ENCODE data around the gene TRABD.
A peak's percentile ranks its signal among the peaks of the same experiment; 100 is the strongest.
"Not testable (repeated sequence)": the region's sequence is repeated elsewhere in the genome, so short reads cannot be mapped to it uniquely, and the experiment has no call there.

The TRABD gene

DNA sequence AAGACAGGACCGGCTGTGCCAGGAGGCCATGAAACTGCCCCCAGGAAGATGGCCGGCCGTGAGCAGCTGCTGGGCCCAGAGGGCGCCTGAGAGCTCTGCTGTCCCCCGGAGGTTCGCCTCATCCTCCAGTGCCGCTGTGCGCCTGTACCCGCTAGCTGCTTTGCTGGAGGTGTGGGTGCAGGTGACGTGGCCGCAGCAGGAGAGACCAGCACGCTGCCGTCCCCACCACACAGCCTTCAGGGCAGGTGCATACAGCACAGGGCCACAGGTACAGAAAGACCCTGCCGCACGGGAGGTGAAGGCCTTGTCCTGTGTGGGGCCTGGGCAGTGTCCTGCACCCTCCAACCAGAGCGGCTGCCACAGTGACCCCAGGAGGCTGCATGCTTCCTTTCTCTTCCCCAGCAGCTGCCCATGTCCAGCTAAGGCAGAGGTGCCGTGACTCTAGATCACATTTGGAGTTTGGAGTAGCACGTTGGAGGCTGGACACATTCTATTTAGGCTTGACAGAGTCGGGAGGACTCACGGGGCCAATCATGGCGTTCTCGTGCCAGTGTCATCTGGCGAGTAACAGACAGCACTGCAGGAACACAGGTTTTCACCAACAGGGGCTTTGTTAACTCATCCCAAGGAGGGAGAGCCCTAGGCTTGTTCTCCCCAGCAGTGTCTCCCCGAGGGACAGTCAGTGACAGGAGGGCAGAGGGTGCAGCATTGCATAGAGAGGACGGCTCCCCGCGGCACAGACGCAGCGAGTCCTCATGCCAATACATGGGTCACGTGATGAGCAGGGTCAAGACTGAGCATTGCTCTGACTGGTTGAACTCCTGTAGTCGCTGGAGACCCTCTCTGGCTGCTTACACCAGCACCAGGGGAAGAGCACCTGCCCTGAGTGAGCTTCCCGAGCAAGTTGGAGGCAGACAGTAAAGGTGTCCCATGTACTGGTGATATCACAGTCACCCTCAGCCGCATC is 33.9 kb upstream of the TRABD start:
- DNase-seq (ENCODE audit: low read depth in 1 of 2, low spot score in 1 of 2), result no peak

GRCh38 chr22:50153056-50153755 is 32.5 kb upstream of the TRABD start:
- no peak for DNase-seq (ENCODE audit: low read depth in 1 of 2, low spot score in 1 of 2)

DNA sequence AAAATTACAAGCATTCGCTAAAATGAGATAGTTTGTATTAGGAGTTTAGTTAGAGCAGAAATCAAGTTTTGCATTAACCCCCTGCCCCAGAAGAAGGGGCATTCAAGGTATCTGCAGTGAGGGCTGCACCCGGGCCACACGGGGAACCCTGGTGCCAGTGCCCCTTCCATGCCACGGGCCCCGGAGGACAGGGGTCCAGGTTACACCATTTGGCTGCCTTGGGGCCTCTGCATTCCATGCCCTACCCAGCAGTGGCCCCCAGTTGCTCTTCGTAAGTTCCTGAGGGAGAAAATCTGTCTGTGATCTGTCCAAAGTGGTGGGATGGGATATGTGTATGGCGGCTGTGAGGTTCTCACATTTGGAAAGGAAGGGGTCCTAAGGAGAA is 32.0 kb upstream of the TRABD start:
- DNase-seq (ENCODE audit: low read depth in 1 of 2, low spot score in 1 of 2), result no peak

GRCh38 chr22:50157709-50158375 is 27.9 kb upstream of the TRABD start:
- no peak for DNase-seq (ENCODE audit: low read depth in 1 of 2, low spot score in 1 of 2)

DNA sequence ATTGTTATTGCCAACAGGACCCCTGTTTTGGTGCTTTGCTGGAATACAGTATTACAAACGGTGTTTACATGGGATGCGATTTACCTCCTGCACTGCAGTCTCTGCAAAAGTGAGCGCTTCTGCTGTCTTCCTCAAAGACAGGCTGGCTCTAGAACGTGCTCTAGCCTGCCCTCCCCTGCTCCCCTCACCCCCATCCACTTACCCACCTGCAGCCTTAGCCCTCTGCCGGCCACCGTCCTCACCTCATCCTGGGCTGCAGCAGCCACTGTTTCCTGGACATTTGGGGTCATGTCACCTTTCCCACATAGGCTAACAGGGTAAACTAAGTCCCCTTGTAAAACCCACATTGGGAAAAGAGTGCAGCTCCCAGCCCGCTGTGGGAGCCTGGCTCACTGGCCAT is 24.8 kb upstream of the TRABD start:
- DNase-seq (ENCODE audit: low read depth in 1 of 2, low spot score in 1 of 2), result no peak

GRCh38 chr22:50161508-50162390 is 24.0 kb upstream of the TRABD start:
- DNase-seq (ENCODE audit: low read depth in 1 of 2, low spot score in 1 of 2), result no peak

GRCh38 chr22:50162391-50162956 is 23.2 kb upstream of the TRABD start:
- DNase-seq (ENCODE audit: low read depth in 1 of 2, low spot score in 1 of 2), result no peak

- no peak for DNase-seq (ENCODE audit: low read depth in 1 of 2, low spot score in 1 of 2)
These were observed 20.1 kb upstream of the TRABD start for GRCh38 chr22:50165436-50166123.

- DNase-seq (ENCODE audit: low read depth in 1 of 2, low spot score in 1 of 2), result no peak
These were observed 17.8 kb upstream of the TRABD start for GRCh38 chr22:50167689-50168489.

GRCh38 chr22:50168490-50169180 is 17.1 kb upstream of the TRABD start:
- DNase-seq (ENCODE audit: low read depth in 1 of 2, low spot score in 1 of 2), result not testable (repeated sequence)

- no peak for DNase-seq (ENCODE audit: low read depth in 1 of 2, low spot score in 1 of 2)
These were observed 16.4 kb upstream of the TRABD start for GRCh38 chr22:50169181-50169759.

DNA sequence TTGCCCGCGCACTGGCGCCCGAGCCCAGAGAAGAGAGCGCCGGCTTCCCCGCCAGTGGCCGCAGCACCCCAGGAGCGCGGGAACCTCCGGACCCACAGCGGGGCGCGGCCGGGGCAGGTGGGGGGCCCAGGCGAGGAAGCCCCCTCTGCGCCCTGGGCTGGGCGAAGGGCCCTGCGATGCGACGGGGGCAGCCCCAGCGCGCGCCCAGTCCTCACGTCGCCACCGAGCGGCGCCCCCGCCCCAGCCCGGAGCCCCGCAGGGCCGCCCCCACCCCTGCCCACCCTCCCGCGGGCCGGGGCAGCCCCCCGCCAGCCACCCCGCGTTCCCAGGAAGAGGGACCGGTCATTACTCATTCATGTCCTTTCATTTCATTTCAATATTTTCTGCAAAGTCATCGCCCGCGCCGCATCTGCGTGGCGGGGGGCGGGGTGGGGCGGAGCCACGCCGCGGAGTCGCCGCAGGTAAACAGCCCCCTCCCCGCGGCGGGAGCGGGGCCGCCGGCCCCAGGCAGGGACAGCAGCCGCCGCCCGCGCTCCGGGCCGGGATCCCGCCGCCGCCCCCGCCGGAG is 15.9 kb upstream of the TRABD start:
- DNase-seq (ENCODE audit: low read depth in 1 of 2, low spot score in 1 of 2), result peak in 1 of 2 donors; percentile 62

GRCh38 chr22:50170453-50171318 is 15.0 kb upstream of the TRABD start, which contains the start of gene PANX2:
Gene PANX2 (plus strand): TSS chr22:50170731. CDS start chr22:50170731, 0 bp downstream.
- no peak for DNase-seq (ENCODE audit: low read depth in 1 of 2, low spot score in 1 of 2)

- no peak for DNase-seq (ENCODE audit: low read depth in 1 of 2, low spot score in 1 of 2)
These were observed 14.3 kb upstream of the TRABD start for GRCh38 chr22:50171319-50171964.

DNA sequence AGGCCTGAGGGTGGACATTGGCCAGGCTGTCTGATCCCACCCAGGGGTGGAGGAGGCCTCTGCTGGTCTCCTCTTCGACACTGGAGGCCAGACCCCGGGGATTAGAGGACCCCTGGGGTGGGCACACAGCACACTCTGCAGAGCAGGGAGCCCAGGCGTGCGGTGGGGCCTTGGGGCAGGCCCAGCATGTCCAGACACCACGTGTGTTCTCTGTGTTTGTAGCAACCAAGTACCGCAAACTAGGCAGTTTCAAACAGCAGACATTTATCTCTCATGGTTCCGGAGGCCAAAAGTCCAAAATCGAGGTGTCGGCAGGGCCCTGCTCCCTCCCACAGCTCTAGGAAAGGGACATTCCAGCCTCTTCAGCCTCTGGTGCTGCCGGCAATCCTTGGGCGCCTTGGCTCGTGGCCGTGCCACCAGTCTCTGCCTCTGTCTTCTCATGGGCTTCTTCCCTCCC is 13.7 kb upstream of the TRABD start:
- no peak for DNase-seq (ENCODE audit: low read depth in 1 of 2, low spot score in 1 of 2)
